Transverse colon (tissue), 4 donors: ENCODE results near the gene HOXC4. TPM values are rescaled to one million over a fixed set of nuclear protein-coding genes. Genes with fewer than 3 reads are reported as not detected.
A peak's percentile ranks its signal among the peaks of the same experiment; 100 is the strongest.
"Not testable (repeated sequence)": the region's sequence is repeated elsewhere in the genome, so short reads cannot be mapped to it uniquely, and the experiment has no call there.

ENCODE experiments used
- DNase-seq: peaks from one replicate; pipeline ENCODE4 v3.0.0-alpha.2; 2019
- H3K27ac ChIP-seq, 4 donors: fragments of 200-600 bp; sonication (generic); 2 replicates each; pipeline ENCODE4 v1.5.1; 2016 to 2018; ENCODE audit warnings: inconsistent platforms in 4 of 4
- H3K27me3 ChIP-seq: fragments of 200-600 bp; sonication (generic); 2 replicates; pipeline ENCODE4 v1.5.1; 2017; ENCODE audit warnings: inconsistent platforms
- H3K36me3 ChIP-seq, 4 donors: fragments of 200-600 bp; sonication (generic); 2 replicates each; pipeline ENCODE4 v1.5.1; 2017 to 2019; ENCODE audit warnings: inconsistent platforms in 4 of 4
- H3K4me1 ChIP-seq, 4 donors: fragments of 200-600 bp; sonication (generic); 2 replicates each; pipeline ENCODE4 v1.5.1; 2017 to 2020; ENCODE audit warnings: inconsistent platforms in 4 of 4
- H3K4me3 ChIP-seq, 4 donors: fragments of 200-600 bp; sonication (generic); 1 replicate in 1 of 4; 2 replicates in 3 of 4; pipeline versions ENCODE4 v1.5.1 to v1.6.1; 2017 to 2019; ENCODE audit warnings: inconsistent platforms in 4 of 4
- H3K9me3 ChIP-seq, 2 donors: fragments of 200-600 bp; sonication (generic); 2 replicates each; pipeline ENCODE4 v1.5.1; 2017 to 2019; ENCODE audit warnings: inconsistent platforms in 2 of 2
- CTCF ChIP-seq, 5 experiments: fragments of 200-600 bp in 3 of 5; fragments of 450-650 bp in 2 of 5; sonication (generic) in 3 of 5; IDR thresholded peaks; 1 replicate in 2 of 5; 2 replicates in 3 of 5; pipeline ENCODE4 v1.5.1; 2016 to 2017; ENCODE audit warnings: antibody characterized with exemption in 5 of 5, inconsistent platforms in 3 of 5, mild to moderate bottlenecking in 2 of 5, moderate library complexity in 1 of 5
- EP300 ChIP-seq: sonication (generic); formaldehyde crosslinking; IDR thresholded peaks from one replicate; pipeline ENCODE4 v1.6.1; 2017; ENCODE audit warnings: antibody characterized with exemption, low read depth
- POLR2A ChIP-seq: fragments of 450-650 bp; IDR thresholded peaks from one replicate; pipeline ENCODE4 v1.6.1; 2016; ENCODE audit warnings: antibody characterized with exemption, mild to moderate bottlenecking, moderate library complexity
- POLR2AphosphoS5 ChIP-seq, 3 donors: sonication (generic); formaldehyde crosslinking; IDR thresholded peaks; one replicate each; pipeline ENCODE4 v1.6.1; 2016; ENCODE audit warnings: antibody characterized with exemption in 3 of 3
- WGBS, 2 donors: methylation state at CpG; one replicate each; pipeline ENCODE4 v1.1.5; 2018; ENCODE audit warnings: low coverage in 1 of 2; 5-methylcytosine and 5-hydroxymethylcytosine counted together
- in situ Hi-C, 4 donors: fragments of 200-750 bp; cut with MboI; loops; one replicate each; pipeline versions ENCODE4 v1.15.0 to v1.15.1; 2017; ENCODE audit warnings: low sequenced_read_pairs in 3 of 4, low pct_ligation_motif_present in 1 of 4, low pct_unique_long_range_greater_than_20kb in 1 of 4
- intact Hi-C: fragments of 100-400 bp; cut with DNase I; formaldehyde crosslinking; loops from one replicate; pipeline ENCODE4 v1.15.1; 2023; ENCODE audit warnings: low total_unique reads
- total RNA-seq, 4 donors: library from RNA; depleted of rRNA; stranded (reverse); fragments of >200 nt; gene quantifications; one replicate each; pipeline ENCODE4 v1.1.0, GENCODE V29; 2016

Gene HOXC4
- total RNA-seq, 4 donors from 2014 or later: 0.64 to 0.68 TPM; not detected in 2

- 0 to 2% methylated on average over 6 to 21 of the region's 36 CpGs for WGBS, 2 donors
- peaks cover 0 to 8% (median 2%) of the 10 kb centered on the region in 4 donors for H3K4me1 ChIP-seq
- no peaks in the 10 kb centered on the region for H3K9me3 ChIP-seq
- no peak for TF ChIP-seq EP300
- no peak for TF ChIP-seq POLR2A
- no peak for TF ChIP-seq CTCF (IDR thresholded peaks at IDR 0.05)
- TF ChIP-seq POLR2AphosphoS5 (IDR thresholded peaks at IDR 0.05): no peak
- peak; percentile 33 for DNase-seq
- H3K27me3 ChIP-seq: peaks cover 57% of the 10 kb centered on the region
- H3K36me3 ChIP-seq: no peaks in the 10 kb centered on the region
- in situ Hi-C loops (no loop called here), intact Hi-C loops (no loop called here)
- H3K27ac ChIP-seq: peak overlapping the region; percentile 43 to 77 (median 62)
- H3K4me3 ChIP-seq: peak overlapping the region in 2 of 4 donors; percentile 7 to 34
These were observed 28.8 kb downstream of the HOXC4 start for GRCh38 chr12:54082397-54082892.

GRCh38 chr12:54088011-54088410 is 34.4 kb downstream of the HOXC4 start:
- intact Hi-C loops, H3K27ac ChIP-seq, H3K9me3 ChIP-seq, H3K4me1 ChIP-seq, H3K4me3 ChIP-seq, in situ Hi-C loops, H3K36me3 ChIP-seq, DNase-seq: not testable (repeated sequence)
- peaks cover 48% of the 10 kb centered on the region for H3K27me3 ChIP-seq

GRCh38 chr12:54089465-54089864 is 35.8 kb downstream of the HOXC4 start:
- H3K9me3 ChIP-seq, H3K36me3 ChIP-seq, DNase-seq, H3K4me3 ChIP-seq, in situ Hi-C loops, H3K4me1 ChIP-seq, H3K27ac ChIP-seq, intact Hi-C loops: not testable (repeated sequence)
- 80 to 88% methylated on average over 1 to 6 of the region's 6 CpGs for whole genome bisulfite sequencing, 2 donors
- H3K27me3 ChIP-seq: peaks cover 36% of the 10 kb centered on the region

GRCh38 chr12:54090312-54090711 is 36.7 kb downstream of the HOXC4 start:
- Histone ChIP-seq H3K27me3 (peaks cover 36% of the 10 kb centered on the region), H3K4me3 (peak overlapping the region in 2 of 4 donors; percentile 15 to 38)
- intact Hi-C loops, H3K36me3 ChIP-seq, DNase-seq, H3K27ac ChIP-seq, H3K9me3 ChIP-seq, H3K4me1 ChIP-seq, in situ Hi-C loops: not testable (repeated sequence)
- 12% methylated on average over 13 of the region's 37 CpGs; no CpG with 5 or more reads in 1 of the 2 donors for whole genome bisulfite sequencing, 2 donors

GRCh38 chr12:54092943-54093342 is 39.3 kb downstream of the HOXC4 start:
- in situ Hi-C loops, H3K36me3 ChIP-seq: not testable (repeated sequence)

GRCh38 chr12:54095928-54096327 is 42.3 kb downstream of the HOXC4 start:
- H3K4me3 ChIP-seq, H3K9me3 ChIP-seq, H3K36me3 ChIP-seq, in situ Hi-C loops, DNase-seq, H3K4me1 ChIP-seq, intact Hi-C loops, H3K27ac ChIP-seq: not testable (repeated sequence)
- peaks cover 24% of the 10 kb centered on the region for H3K27me3 ChIP-seq
- 75% methylated on average over 5 of the region's 5 CpGs; no CpG with 5 or more reads in 1 of the 2 donors for WGBS, 2 donors

More at GRCh38 chr12:54092943-54093342, 39.3 kb downstream of the HOXC4 start:
- 35 to 54% methylated on average over 2 of the region's 2 CpGs for WGBS, 2 donors
- intact Hi-C loops, DNase-seq, H3K4me3 ChIP-seq, H3K27ac ChIP-seq, H3K4me1 ChIP-seq, H3K9me3 ChIP-seq: not testable (repeated sequence)
- peaks cover 21% of the 10 kb centered on the region for H3K27me3 ChIP-seq

GRCh38 chr12:54098644-54099043 is 45.0 kb downstream of the HOXC4 start:
- H3K27ac ChIP-seq, H3K4me3 ChIP-seq, H3K9me3 ChIP-seq, in situ Hi-C loops, H3K4me1 ChIP-seq, DNase-seq, H3K36me3 ChIP-seq, intact Hi-C loops: not testable (repeated sequence)
- H3K27me3 ChIP-seq: peaks cover 27% of the 10 kb centered on the region
- WGBS, 2 donors: 81 to 100% methylated on average over 1 to 2 of the region's 2 CpGs

GRCh38 chr12:54100588-54100987 is 47.0 kb downstream of the HOXC4 start:
- H3K27ac ChIP-seq, H3K9me3 ChIP-seq, intact Hi-C loops, DNase-seq, H3K4me3 ChIP-seq, H3K36me3 ChIP-seq, in situ Hi-C loops, H3K4me1 ChIP-seq: not testable (repeated sequence)
- H3K27me3 ChIP-seq: peaks cover 33% of the 10 kb centered on the region
- whole genome bisulfite sequencing, 2 donors: 68 to 77% methylated on average over 6 of the region's 6 CpGs

- H3K9me3 ChIP-seq, H3K36me3 ChIP-seq, intact Hi-C loops, H3K4me3 ChIP-seq, H3K27ac ChIP-seq, in situ Hi-C loops, H3K4me1 ChIP-seq, DNase-seq: not testable (repeated sequence)
- WGBS, 2 donors: 54 to 100% methylated on average over 1 to 6 of the region's 6 CpGs
- peaks cover 50% of the 10 kb centered on the region for H3K27me3 ChIP-seq
These were observed 48.6 kb downstream of the HOXC4 start for GRCh38 chr12:54102223-54102622.

- H3K36me3 ChIP-seq, H3K4me3 ChIP-seq, in situ Hi-C loops, H3K9me3 ChIP-seq, DNase-seq, H3K27ac ChIP-seq, H3K4me1 ChIP-seq, intact Hi-C loops: not testable (repeated sequence)
- peaks cover 56% of the 10 kb centered on the region for H3K27me3 ChIP-seq
- WGBS, 2 donors: 33% methylated on average over 1 of the region's 1 CpG; no CpG with 5 or more reads in 1 of the 2 donors
These were observed 50.2 kb downstream of the HOXC4 start for GRCh38 chr12:54103827-54104226.
